Activated CD4-positive, CD25-positive, alpha-beta regulatory T cell treated with anti-CD3 and anti-CD28 coated beads, Interleukin-2, amount 50 U/mL, for 72 hours (primary cell): ENCODE data around the gene ABCC4.

ENCODE experiments used
- DNase-seq: peaks from one replicate; pipeline ENCODE4 v3.0.0; 2021

The ABCC4 gene

DNA sequence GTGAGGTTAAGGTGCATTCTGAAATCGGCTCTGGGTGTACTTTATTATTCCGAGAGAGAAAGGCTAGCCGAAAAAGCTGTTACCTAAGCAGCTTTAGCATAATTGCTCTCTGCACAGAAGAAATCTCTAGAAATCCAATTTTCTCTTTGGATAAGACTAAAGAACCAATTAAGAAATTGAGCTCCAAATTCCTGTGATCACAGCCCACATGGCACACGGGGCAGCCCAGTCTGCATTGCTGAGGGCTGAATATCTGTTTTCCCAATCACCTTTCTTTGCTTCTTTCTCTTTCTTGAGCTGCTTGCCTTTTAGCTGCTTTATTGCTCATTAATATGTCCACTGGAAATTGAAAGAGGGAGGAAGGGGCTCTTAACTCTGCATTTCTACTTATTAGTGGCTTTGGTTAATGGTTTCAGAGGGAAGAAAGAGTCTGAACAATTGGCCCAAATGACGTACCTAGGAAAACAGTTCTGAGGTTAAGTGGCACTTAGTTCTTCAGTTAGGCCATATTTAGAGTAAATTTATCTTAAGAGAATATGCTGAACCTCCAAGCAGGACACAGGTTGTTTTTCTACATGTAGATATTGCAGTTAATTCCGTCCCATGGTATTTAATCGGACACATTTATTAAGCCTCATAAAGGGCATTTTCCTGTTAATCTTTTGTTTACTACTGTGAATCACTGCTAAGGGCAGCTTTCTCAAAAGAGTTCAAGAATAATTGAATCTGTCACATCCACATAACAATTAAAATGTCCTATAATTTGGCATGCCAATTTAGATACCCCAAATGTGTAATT, 265.7 kb downstream of the ABCC4 start:
- no peak for DNase-seq

DNA sequence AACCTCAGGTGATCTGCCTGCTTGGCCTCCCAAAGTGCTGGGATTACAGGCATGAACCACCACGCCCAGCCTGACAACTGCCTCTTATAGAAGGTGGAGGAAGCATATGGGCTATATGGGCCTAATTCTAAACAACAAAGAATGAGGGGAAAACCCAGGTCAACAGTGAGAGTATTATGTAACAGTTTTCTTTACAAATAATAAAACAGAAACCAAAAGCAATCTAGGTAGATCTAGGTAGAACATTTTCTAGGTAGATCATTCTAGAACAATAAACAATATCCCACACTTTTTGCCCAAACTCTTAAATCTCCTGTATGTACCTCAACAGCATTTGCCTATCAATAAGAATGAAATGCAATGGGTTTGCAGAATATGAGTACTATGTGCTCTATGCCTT, 267.4 kb downstream of the ABCC4 start:
- DNase-seq: no peak

DNA sequence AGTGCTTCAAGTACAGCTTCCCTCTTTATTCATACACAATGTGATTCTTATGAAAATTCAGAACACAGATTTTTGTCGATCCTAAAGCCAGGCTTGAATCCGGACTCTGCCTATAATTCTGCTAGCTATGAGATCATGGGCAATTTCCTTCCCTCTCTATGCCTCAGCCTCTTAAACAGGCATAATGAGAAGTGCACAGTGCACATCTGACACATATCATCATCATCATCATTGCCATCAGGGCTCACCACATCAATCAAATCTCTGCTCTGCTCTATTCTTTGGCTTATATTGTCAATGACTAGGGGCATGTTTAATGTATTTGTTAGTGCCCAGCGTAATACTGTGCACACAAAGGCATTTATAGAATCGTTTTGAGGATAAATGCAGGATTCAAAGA, 269.1 kb downstream of the ABCC4 start:
- DNase-seq: no peak

DNA sequence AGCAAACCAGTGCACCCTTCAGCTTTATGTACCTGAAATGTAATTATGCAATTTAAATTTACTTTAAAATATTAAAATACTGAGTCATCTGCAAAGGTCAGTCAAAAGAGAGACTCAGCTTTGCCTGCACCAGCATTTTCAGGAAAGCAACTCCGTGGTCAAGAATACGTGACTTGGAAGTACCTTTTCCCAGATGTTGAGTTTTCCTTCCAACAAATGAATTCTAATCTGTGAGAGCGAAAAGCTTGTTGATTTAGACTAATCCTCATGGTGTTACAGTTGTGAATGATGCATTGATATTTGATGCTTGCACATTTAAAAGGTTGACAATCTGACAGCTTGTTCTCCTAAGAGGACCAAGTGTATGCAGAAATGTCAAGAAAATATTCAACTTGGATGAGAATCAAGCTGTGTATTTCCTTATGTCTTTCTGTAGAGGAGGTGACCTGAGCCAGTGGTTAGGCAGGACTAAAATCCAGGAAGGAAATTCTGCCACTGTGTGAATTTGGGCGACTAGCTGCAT, 270.4 kb downstream of the ABCC4 start:
- no peak for DNase-seq

DNA sequence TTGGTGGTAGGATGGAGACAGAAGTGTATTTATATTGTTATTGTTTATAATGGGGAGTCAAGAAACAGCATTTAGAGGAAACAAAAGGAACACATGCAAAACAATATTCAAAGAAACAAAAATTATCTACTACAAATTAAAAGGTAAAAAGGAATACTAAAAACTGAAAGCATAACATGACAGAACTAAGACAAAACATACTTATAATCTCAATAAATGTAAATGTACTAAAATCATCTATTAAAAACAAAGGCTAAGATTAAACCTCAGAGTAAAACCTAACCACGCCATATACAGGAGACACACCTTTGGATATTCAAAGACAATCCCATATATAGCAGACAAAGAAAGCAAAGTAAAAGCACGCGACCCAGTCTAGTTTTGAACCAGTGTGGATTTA, 273.6 kb downstream of the ABCC4 start:
- DNase-seq: no peak

DNA sequence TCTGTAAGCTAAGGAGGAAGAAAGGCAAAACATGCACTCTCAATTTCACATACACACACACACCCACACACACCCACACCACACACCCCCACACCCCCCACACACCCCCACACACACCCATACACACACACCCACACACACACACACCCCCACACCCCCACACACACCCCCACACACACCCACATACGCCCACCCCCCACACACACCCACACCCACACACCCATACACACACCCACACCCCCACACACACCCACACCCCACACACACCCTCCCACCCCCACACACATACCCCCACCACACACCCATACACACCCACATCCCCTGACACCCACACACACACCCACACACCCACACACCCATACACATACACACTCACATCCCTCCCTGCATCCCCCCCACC, 276.1 kb downstream of the ABCC4 start:
- DNase-seq: no peak

DNA sequence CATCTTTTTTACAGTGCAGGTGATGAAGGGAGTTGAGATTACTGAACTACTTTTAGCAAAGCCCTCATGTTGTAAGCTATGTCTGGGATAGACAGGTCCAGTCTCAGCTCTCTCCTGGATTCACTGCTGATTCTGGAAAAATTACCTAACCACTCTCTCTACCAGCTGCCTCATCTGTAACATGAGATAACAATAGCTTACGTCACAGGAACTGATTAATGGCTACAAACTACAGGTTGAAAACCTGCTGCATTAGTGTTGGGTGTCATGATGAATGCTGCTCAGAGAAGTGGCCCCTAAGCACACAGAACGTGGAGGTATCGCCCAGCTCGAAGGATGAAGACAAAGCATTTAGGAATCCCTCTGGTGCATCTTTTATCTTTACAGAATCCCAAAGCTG, 277.8 kb downstream of the ABCC4 start:
- DNase-seq: no peak

DNA sequence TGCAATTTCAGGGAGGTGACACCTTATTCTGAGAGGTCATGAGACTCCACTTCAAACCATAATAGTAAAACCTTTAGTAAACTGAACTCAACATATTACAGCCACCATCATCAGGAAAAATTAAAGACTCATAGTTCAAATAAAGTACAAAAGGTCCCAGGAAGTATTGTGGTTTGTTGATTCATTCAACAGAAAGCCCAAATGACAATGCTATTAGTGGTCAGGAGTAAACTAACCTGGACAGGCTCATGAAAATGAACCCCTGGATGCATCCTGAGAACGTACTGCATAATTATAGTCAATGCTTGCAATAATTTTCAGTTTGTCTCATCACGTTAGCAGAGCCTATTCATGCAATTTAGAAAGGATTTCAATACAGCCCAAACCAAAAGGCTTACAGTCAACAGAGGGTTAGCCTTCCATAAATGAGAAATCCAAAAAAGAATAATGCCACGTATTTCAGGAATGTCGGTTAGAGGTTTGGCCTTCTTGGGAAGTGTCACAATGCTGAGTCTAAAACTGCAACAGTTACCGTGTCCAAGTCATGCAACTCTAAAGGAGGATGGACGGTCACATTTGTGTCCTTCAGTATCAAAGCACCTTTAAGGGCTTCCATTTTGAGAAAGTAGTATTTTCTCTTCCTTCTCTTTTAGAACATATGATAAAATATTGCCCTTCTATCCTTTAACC, 280.8 kb downstream of the ABCC4 start:
- no peak for DNase-seq

DNA sequence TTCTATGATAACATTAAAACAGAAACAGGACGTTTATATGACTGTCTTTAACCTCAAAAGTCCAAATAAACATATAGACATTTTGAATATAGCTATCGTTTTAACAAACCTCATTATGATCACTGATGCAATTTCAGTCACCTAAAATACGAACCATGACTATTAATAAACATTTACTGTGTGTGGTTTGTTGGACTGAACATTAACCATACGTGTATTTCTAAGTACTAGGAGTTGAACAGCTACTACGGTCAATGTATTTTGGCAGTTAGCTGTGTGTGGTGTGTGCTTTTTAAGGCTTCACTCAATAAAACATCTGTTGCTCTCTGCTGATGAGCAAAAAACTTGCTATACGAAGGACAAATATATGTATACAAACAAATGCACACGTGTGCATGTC, 281.4 kb downstream of the ABCC4 start:
- no peak for DNase-seq

DNA sequence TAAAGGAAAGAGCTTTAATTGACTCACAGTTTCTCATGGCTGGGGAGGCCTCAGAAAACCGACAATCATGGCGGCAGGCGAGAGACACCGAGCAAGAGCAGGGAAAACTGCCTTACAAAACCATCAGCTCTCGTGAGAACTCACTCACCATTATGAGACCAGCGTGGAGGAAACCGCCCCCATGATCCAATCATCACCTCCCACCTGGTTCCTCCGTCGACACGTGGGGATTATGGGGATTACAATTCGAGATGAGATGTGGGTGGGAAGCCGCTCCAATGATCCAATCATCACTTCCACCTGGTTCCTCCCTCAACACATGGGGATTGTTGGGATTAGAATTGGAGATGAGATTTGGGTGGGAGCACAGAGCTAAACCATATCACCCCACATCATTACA, 293.9 kb downstream of the ABCC4 start:
- no peak for DNase-seq

DNA sequence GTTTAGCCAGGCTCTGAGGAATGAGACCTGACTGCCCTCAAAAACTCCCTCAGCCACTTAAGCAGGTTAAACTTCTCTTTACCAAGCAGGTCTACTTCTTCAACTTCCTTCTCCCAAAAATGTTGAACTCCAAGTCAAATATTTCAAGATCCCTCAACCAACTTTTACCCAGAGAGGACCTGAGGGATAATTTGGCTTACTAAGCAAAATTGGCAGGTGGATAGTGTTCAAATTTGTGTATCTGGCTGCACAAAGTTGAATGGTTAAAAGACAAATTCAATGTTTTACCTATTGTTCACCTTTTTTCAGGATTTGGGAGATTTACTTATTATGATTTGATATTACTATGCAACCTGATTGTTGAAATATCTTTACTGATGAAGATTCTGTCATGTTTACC, 296.0 kb downstream of the ABCC4 start:
- no peak for DNase-seq

DNA sequence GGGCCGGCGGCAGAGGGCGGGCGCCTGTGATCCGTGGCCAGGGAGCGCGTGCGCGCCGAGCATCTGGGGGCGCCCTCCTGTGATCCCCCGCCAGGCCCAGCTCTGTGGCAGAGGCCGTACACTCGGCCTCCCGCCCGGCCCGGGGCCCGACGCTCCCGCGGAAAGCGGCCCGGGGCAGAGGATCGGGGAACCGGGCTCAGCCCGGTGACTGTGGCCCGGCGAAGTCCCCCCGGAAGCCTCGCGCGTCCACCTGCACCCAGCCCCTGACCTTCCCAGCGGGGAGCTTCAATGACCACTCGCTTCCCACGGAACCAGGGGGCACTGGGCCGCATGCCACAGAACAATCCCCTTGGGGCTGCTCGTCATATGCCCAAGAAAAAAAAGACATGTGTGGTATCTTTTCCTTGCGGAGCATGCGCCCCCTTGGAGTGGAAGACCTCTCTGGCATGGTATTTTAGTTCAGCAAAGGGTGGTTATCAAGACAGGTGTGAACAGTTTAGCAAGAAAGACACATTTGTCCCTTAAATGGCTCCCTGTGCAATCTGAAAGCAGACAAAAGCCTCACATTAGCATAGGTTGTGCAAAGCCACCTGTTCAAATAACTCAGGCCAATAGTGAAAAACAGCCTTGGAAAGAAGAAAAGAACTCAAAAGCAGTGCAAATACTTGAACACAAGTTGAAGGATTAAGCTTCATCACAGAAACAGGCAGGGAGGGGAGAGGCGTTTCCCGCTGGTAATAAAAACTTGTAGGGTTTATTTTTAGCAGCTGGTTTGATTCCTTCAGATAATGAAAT, 298.0 kb downstream of the ABCC4 start:
- DNase-seq: no peak

DNA sequence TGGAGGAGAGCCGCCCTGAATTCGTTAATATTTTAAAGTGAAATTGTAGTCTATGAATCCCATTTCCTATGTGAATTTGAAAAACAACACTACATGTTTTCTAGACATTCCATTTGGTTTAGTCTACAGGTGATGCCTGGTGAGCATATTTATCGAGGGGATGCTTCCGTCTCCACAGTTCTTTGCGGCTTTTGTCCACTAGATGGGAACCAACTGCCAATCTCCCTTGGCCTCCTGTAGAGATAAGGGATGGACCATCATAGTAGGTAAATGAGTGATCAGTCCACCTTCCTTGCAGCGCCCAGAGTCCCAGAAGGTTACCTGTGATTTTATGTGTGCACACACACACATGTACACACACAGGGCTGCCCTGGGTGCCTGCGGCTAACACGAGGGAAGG, 299.1 kb downstream of the ABCC4 start:
- no peak for DNase-seq

DNA sequence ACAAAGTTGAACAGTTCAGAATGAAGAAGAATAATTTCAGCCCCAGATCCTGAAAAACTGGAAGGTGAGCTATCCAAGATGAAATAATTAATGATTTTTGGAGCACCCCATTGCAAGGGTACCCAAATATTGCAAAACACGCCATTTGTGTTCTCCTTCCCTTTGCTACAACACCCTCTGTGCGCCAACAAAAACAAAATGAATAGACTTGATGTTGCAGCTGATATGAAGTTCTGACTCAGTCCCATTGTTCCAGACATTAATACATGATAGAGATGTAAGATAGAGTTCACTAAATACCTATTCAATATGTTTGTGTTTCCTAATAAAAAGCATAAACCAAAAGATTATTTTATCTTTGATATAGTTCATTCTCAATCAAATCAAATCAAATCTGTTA, 301.4 kb downstream of the ABCC4 start:
- no peak for DNase-seq

DNA sequence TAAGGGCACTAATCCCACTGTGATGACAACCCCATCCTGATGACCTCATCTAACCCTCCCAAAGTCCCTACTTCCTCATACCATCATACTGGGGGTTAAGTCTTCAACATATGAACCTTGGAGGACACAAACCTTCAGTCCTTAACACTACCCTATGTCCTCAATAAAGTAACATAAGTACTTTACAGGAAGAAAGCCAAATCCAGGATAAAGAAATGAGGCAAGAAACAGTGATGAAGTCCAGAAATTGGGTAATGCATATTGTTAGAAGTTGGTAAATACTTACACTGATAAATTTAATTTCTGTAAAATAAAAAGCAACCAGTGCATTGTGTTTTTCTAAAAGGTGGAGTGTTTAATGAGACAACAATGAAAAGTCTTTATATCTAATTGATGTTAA, 304.1 kb downstream of the ABCC4 start:
- no peak for DNase-seq

DNA sequence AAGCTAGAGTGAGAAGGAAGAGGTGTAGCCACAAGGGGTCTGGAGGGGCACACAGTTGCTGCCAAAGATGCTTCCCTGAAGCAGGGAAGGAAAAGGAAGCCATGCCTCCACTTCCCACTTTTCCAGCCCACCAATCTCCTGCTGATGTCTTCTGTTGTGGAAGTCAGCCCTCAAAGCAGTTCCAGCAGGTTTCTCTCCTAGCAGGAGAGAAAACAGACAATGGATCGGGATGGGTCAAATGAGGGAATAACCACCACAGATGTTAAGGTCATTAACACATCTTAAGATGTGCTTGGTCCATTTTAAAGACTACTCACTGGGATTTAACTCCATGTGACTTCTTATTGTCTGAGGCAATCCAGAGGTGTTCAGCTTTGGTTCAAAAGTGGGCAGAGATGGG, 304.8 kb downstream of the ABCC4 start:
- no peak for DNase-seq

DNA sequence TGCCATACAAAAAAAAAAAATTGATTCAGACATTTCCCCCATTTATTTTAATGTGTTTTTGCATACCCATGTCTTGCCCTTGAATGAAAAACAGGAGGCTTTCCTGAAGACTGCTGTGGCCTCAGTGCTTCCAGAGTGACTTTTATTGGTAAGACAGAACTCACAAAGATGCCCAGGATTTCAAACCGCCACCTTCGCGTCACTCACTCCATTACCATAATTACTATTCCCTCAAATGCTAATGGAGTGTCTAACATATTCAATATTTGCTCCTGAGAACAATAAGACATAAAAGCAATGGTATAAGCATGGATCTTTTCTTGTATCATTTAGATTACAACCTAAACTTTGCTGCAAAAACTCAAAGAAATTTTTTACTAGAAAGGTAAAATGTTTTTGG, 306.7 kb downstream of the ABCC4 start:
- DNase-seq: no peak

DNA sequence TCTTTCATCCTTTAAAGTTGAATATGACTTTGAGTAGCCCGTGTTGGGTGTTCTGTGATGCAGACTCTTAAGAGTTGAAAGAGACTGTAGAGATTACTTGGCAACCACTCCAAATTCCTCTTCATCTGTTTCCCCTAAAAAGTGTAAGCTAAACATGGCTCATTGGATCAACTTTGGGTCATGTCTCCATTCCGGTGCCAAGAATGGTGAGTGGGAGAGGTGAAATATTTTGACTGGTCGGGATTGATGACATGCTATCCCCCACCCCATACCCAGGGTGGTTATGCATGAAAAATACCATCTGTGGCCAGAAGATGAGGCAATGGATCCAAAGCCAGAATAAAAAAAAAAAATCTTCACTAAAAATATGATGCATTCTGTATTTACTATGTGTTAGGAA, 307.6 kb downstream of the ABCC4 start:
- no peak for DNase-seq

DNA sequence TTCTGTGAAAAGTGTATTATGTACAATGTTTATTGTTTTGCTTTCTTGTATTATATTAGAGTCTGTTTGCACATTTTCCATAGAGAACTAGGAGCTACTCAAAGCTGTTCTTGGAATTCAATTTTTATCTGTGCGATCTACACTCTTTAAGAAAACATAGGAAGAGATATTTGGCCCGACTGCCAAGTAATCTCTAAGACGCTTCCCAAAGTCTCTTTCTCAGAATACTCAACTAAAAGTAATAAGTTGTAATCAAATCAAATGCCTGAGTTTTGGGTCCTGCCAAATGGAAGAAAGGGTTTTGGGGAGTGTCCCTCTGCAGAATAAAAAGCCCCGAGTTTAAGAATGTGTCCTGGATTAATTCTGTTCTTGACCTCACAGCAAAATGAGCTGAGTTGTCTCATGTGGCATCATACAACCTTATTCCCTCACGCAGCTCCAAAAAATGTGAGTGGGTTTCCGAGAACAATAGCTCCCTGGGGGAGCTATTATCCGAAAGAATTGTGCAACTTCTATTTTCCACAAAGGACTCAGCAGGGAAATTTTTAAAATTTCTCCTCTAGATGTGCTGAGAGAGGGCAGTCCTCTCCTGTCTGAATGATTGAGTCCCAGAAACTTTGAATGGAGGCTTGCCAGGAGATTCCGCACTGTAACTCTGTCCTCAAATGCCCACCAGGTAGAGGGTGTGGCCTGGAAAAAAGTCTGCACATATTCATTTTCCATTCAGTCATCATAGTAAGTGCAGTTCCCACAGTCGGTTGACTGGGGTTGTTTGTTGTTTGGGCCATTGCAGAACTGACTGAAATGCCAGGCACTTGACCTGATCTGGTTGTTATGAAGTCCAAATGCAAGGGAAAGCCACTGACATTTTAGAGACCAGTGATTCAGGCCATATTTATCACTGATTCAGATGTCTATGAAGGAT, 309.0 kb downstream of the ABCC4 start:
- no peak for DNase-seq

DNA sequence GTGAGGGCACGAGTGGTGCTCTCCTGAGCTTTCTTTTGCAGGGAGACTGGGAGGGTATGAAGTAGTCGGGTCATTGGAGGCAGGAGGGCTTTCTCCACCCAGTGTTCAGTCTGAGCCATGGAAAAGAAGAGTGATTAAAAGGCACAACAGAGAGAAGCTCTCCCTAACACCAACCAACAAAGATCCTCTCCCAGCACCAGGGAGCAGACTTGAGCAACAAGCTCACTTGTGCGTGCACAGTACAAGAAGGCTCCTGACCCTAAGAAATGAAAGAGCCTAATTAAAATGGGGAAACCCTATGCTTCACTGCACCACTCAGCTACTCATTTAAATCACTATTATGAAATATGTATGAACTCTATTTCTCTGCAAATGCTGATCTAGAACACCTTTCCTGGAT, 312.6 kb downstream of the ABCC4 start:
- no peak for DNase-seq

DNA sequence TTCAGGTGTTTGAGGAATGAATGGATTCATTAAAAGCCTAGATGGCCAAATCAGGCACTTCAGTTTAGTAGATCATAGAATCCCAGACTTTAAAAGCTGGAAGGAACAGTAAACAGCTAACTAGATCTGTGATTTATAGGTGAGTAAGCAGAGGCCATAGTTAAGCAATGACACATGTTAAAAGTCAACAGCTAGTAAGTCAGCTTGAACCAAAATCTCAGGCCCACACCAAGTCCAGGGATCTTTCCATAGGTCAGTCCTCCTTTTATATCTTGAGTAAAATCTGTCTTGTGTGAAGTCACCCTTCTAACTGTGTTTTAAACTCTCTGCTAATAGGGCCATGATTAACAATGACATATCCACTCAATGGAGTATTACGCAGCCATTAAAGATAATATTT, 313.4 kb downstream of the ABCC4 start:
- DNase-seq: no peak

DNA sequence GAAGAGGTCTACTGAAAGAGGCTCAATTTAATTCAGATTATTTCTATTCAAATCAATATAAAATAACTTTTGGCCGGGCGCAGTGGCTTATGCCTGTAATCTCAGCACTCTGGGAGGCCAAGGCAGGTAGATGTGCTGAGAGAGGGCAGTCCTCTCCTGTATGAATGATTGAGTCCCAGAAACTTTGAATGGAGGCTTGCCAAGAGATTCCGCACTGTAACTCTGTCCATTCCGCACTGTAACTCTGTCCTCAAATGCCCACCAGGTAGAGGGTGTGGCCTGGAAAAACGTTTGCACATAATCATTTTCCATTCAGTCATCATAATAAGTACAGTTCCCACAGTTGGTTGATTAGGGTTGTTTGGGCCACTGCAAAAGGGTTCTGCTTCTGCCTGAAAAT, 314.2 kb downstream of the ABCC4 start:
- DNase-seq: no peak

DNA sequence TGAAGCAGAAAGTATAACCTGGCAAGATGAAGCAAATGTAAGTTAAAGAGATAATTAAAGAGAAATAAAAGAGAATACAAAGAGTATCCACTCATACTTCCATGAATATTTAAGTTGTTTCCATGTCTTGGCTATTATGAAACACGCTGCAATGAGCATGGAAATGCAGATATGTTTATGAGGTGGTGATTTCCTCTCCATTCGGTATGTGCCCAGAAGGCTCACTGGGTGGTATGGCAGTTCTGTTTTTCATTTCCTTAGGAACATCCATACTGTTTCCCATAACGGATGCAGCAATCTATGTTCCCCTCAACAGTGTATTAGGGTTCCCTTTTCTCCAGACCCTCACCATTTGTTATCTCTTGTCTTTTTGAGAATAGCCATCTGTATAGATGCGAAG, 316.3 kb downstream of the ABCC4 start:
- no peak for DNase-seq
